Stimulated activated CD8-positive, alpha-beta memory T cell treated with anti-CD3 and anti-CD28 coated beads, Interleukin-4, amount 100 ng/mL, for 24 hours (primary cell): Measurements from ENCODE around the gene C19orf38.

ENCODE experiments used
- DNase-seq: peaks from one replicate; pipeline ENCODE4 v3.0.0-alpha.2; 2020; ENCODE audit warnings: low read depth

The C19orf38 gene

GRCh38 chr19:10848230-10848856 is at the start of gene C19orf38:
TSS of gene C19orf38 (plus strand) at chr19:10848415. CDS start at chr19:10848509, 94 bp downstream.
- no peak for DNase-seq

- DNase-seq: no peak
Observed at GRCh38 chr19:10800488-10800887, 47.7 kb upstream of the C19orf38 start.

DNA sequence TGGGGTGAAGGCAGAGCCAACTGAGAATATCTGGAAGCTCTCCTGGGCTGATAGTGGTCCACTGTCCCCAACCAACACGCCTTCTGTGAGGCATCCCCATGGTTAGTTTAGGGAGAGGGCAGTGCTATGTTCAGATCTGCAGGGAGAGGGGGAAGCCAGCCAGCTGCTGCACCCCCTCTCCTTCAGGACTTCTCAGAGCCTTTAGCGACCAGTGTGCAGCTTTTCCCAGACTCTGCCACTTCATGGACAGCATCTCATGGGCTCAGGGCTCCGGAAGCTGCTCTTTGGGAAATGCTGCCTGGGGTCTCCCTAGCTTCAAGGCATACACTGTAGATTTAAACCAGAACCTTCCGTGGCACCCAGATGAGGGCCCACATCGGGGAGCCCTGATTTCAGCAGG is 45.7 kb upstream of the C19orf38 start:
- no peak for DNase-seq

DNA sequence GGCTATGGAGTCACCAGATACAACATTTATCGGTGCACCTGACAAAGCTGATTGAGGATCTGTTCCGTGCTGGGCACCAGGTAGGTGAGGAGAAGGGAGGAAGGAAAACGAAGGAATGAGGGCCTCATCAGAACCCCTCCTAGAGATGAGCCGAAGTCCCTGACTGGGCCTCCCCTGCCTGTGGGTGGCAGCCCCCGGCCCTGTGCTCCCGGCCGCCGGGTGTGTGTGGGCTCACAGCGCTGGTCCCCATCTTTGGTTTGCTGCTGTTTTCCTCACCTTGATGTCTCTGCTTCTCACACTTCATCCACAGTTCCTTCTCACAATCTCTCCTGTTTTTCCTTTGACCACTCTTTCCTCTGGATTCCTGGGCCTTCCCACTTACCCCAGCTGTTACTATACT is 45.0 kb upstream of the C19orf38 start:
- DNase-seq: no peak

GRCh38 chr19:10805065-10805757 is 43.0 kb upstream of the C19orf38 start:
- DNase-seq: no peak

DNA sequence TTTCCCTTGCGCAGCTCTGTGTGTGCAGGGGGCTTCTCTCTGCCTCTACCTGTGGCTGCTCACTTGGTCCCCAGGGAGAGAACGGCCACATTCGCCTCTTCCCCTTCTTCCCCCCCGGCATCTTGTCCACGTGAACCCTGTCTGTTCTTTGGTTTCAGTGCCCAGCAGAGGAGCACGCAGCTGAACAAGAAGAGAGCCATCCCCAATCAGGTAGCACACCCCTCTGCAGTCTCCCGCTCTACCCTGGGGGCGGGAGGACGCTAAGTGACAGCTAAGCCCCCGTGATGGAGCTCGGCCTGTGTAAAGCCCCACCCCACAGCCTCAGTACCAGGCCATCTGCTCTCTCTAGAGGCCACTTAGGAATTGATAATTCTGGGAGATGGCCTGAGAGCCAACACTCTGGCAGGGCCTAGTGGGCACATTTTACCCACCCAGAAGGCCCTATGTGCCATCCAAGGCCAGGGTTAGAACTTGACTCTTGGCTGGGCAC is 42.4 kb upstream of the C19orf38 start:
- DNase-seq: no peak

DNA sequence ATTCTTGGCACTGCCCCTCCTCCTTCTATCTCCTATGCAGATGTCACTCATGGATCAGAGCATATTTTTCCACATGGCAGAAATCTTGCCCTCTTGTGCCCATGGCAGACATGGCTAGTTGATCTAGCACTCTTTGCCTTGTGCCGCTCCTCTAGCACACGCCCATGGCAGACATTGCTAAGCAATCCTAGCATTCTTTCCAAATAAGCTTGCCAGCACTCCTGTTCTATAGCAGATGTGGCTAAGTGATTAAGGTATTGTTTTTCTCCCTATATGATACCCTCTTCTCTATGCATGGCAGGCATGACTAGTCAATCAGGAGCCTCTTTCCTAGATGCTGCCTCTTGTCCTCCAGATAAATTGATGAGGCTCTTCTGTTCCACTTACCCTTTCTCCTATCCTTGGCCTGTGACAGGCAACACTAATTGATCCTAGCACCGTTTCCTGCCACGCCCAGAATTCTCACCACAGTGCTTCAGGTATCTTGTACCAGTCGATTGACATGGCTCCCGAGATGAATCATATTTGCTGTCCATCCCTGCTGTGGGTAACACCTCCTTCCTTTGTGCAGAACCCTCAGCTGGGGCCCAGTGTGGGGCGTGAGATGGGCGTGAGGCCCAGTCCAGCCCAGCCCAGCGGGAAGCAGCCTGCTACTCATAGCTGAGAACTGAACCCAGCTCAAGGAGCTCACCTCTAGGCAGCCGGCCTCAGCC is 39.1 kb upstream of the C19orf38 start:
- DNase-seq: no peak

DNA sequence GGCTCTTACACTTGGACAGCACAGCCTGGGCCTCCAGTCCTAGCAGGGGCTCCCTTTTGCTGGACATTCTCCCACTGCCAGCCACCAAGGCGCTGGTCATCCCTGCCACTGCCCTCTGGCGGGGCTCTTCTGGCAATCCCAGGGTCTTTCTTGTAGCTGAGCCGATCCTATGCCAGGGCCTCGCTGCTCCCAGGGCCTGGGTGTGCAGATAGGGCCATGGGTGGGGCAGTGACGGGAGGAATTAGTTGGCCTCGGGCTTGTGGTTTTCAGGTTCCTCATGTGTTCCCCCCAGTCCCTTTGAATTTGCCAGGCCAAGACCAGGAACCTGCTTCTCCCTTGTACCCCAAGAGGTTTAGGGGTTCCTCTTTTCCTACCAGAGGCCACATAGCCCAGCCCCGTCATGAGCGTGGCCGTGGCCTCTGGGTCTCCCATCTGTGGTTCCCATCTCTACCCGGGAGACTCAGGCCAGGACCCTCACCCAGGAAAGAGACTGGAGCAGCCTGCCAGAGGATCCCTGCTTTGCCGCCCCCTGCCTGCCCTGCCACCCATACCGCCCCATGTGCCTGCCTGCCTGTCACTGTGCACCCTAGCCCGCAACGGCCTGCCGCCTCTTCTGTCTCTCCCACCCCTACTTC is 38.4 kb upstream of the C19orf38 start:
- DNase-seq: no peak

DNA sequence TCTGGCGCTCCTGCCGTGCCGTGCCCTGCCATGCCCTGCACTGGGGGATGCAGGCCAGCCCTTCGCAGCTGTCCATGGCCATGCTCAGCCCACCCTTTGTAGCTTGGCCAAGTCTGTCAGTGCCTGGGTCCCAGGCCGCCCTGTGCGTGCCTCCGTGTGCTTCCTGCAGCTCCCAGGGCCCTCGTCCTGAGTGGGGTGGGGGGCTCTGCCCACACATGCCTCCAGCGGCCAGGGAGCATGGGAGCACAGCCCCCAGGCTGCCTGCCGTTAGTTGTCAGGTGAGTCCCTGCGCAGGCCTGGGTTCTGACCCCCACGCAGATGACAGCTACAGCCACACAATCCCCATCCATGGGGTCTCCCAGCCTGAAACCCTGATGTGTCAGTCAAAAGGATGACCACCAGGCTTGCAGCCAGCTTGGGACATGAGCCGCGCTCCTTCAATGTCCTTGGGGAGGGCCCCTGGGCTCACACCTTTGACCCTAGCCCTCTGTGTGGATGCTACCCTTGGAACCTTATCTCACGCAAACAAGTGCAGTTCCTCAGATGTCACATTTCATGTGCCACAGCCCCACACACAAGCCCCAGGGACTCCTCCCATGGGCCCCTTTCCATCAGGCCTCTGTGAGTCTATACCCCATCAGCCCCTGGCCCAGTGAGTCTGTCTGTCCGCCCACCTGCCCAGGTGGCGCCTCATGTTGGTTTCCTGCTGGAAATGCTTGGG is 36.7 kb upstream of the C19orf38 start:
- no peak for DNase-seq

GRCh38 chr19:10812196-10812595 is 36.0 kb upstream of the C19orf38 start:
- no peak for DNase-seq

DNA sequence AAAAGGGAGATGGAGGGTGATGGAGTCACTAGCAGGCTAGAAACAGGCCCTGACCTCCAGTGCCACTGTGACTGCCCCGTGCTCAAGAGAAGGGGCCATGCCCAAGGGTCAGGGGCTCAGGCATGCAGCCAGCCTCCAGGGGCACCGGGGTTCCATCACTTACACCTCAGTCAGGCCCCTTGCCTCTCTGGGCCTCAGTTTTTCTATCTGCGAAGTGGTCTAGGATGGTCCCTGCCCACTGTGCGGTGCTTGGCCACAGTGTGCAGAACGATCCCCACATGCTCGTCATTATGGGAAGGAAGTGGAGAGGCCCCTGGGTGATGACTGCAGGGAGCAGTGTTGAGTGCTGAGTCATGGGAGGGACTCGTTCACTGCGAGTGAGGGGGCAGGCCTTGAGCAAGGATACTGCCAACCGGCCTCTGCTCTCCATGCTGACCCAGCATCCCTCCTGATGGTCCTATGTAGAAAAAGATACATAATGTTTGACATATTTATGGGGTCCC is 35.3 kb upstream of the C19orf38 start:
- DNase-seq: peak; percentile 19

DNA sequence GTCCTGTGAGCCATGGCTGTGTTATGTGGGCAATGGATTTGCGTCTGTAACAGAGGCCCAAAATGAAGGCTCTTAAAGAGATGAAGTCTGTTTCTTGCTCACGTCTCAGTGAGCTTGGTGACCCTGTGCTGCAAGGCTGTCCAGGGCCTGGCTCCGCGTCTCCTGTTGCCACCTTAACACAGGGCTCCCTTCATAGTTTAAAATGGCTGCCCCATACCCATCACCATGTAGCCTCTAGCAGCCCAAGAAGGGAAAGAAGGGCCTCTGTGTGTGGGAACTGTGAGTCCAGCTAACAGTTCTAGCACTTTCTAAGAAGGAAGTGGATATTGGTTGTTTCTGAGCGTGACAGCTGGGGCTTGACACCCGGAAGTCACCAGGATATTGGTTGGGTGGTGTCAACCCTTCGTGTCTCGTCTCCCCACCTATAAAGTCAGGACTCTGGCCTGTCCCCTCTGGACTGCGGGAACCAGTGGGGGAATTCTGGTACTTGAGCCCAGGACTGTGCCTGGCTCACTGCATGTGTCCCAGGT is 33.1 kb upstream of the C19orf38 start:
- DNase-seq: no peak

DNA sequence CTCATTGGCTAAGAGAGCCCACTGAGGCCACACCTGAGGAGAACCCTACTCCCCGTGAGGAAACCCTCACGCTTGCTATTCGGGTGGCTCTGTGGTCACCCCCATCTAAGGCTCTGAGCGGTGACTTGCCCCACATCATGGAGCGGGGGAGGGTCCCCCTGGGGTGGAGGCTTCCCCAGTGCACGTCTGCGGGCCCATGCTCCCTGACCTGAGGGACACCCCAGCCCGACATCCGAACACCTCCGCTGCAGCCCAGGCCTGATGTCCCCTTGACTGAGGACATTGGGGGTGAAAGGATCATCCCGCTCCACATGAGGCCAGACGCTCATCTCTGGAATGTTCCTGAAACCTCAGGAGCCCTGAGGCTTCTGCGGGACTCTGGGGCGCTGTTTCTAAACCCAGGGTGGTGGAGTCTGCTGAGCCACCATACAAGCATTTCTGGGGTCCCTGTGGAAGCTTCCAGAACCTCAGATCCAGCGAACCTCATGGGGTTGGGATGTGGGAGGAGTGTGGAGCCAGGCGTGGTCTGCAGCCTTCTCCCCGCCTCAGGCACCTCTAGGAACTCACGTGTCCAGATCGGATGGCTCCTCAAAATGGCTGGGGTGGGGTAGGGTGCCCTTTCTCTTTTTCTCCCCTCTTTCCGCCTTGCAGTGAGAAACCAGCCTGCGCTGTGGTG is 32.1 kb upstream of the C19orf38 start:
- DNase-seq: no peak

- DNase-seq: no peak
Observed at GRCh38 chr19:10816691-10817090, 31.5 kb upstream of the C19orf38 start.

- no peak for DNase-seq
Observed at GRCh38 chr19:10817291-10818038, 30.8 kb upstream of the C19orf38 start.

DNA sequence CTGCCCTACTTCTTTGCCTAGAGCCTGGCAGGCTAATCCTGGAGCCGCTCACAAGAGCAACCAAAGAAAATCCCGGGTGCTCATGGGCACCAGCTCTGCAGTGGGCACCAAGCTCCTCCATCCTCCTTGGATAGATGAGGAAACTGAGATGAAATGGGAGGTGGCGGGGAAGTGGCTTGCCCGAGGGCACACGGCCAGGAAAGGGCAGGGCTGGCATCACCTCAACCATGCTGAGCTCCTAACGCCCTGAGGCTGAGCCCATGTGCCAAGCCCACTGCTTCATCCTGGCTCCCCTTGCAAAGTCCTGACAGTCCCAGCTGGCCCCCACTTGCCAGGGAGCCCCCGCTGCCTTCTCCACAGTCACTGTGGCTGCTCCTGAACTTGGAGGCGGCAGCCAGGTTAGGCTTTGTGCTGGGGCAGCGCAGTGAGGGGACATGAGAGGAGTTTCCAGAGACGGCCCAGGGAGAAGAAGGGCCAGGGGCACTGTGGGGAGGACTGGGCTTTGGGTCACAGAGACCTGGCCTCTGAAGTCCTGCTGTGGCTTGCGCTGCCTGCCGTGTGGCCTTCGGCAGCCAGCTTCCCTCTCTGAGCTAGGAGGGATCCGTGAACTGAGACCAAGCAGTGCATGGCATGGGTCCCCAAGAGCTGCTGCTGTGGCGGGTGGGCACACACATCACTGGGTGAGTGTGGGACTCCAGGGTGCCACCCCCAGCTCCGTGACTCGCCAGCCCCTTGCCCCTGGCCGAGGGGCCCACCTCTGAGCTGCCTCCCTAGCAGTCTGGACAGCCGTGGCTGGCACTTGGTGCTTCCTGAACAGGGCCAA is 29.7 kb upstream of the C19orf38 start:
- no peak for DNase-seq

DNA sequence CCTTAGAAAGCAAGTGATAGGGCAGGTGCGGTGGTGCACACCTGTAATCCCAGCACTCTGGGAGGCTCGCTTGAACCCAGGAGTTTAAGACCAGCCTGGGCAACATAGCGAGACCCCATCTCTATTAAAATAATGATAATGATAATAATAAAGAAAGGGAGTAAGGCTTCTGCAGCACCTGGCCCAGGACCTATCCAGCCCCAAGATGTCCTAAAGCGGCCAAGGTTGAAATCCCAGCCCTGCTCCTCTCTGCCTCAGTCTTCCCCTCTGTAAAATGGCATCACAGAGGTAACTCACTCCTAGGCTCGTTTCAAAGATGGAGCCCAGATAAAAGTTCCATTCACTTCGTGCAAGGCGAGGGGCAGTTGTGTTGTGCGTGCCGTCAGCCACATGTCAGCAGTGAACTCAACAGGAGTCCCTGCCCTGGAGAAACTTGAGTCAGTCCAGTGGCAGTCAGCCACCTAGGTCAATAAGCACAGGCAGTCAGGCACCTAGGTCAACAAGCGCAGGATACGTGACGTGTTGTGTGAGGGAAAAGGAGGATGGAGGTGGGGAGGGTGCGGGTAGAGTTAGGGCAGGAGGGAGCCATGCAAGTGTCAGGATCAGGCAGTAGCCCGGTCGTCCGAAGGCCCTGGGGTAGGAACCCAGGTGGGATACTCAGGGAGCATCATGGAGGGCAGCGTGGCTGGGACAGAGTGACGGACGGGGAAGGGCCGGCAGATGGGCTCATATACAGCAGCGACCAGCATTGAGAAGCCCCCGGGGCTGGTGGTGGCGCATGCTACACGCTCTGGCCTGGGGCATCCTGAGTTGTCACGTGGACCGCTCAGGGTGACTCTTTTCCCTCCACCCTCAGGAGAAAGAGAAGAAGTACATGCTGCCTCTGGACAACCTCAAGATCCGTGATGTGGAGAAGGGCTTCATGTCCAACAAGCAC is 28.8 kb upstream of the C19orf38 start:
- DNase-seq: no peak

GRCh38 chr19:10820173-10820572 is 28.0 kb upstream of the C19orf38 start:
- DNase-seq: no peak
